H1 (cell line): ENCODE data around the gene DYNC1H1. TPM values are rescaled to one million over a fixed set of nuclear protein-coding genes. Genes with fewer than 3 reads are reported as not detected.

ENCODE experiments used
- CTCF ChIA-PET: fragments of 300-600 bp; sonication (Branson Sonifier 250); formaldehyde crosslinking; loops from one replicate; lab custom pipeline; 2021; ENCODE audit not compliant: partially characterized antibody; lab: Charles Lee
- POLR2A ChIA-PET: fragments of 300-600 bp; sonication (Branson Sonifier 250); formaldehyde crosslinking; loops from one replicate; lab custom pipeline; 2021; ENCODE audit warnings: inconsistent platforms; ENCODE audit not compliant: partially characterized antibody; lab: Charles Lee
- DNase-seq, 2 experiments: peaks; one replicate each; pipeline versions ENCODE4 v3.0.0 to v3.0.0-alpha.2; 2010 to 2022; ENCODE audit warnings: low spot score in 2 of 2, low read depth in 1 of 2, mixed read lengths in 1 of 2
- FAIRE-seq: peaks from 2 replicates; lab custom pipeline; 2011; peaks lifted over from hg19 to GRCh38; lab: Jason Lieb, UNC
- H2AFZ ChIP-seq: 2 replicates; pipeline ENCODE4 v1.8.1; 2012; ENCODE audit warnings: low read length, inconsistent platforms
- H2AK5ac ChIP-seq: 2 replicates; pipeline ENCODE4 v1.6.1; 2013; ENCODE audit warnings: low read depth, low read length
- H2BK120ac ChIP-seq: replicated peaks from 2 replicates; pipeline ENCODE3; 2013; ENCODE audit warnings: low read depth, low read length, inconsistent platforms
- H2BK12ac ChIP-seq: 2 replicates; pipeline ENCODE4 v1.6.1; 2013; ENCODE audit warnings: low read depth, low read length
- H2BK15ac ChIP-seq: 2 replicates; pipeline ENCODE4 v1.6.1; 2013; ENCODE audit warnings: low read length
- H2BK20ac ChIP-seq: 2 replicates; pipeline ENCODE4 v1.6.1; 2013; ENCODE audit warnings: low read length
- H2BK5ac ChIP-seq: 2 replicates; pipeline ENCODE4 v1.6.1; 2013; ENCODE audit warnings: low read depth, low read length
- H3K14ac ChIP-seq: 2 replicates; pipeline ENCODE4 v1.6.1; 2013; ENCODE audit warnings: inconsistent platforms; ENCODE audit not compliant: insufficient read length
- H3K18ac ChIP-seq: 2 replicates; pipeline ENCODE4 v1.6.1; 2013; ENCODE audit warnings: low read length; ENCODE audit errors: extremely low read depth
- H3K23ac ChIP-seq: 2 replicates; pipeline ENCODE4 v1.6.1; 2013; ENCODE audit warnings: inconsistent platforms; ENCODE audit not compliant: insufficient read length
- H3K23me2 ChIP-seq: 2 replicates; pipeline ENCODE4 v1.6.1; 2013; ENCODE audit warnings: low read depth, low read length
- H3K27ac ChIP-seq: 2 replicates; pipeline ENCODE4 v1.6.1; 2011; ENCODE audit warnings: low read depth, low read length, inconsistent platforms
- H3K27me3 ChIP-seq, 4 experiments: replicated peaks in 1 of 4; 1 replicate in 1 of 4; 2 replicates in 3 of 4; pipeline versions ENCODE4 v1.6.1 to v1.8.1; 2011 to 2013; ENCODE audit warnings: low read length in 3 of 4, mild to moderate bottlenecking in 3 of 4, inconsistent platforms in 2 of 4, mixed read lengths in 2 of 4, moderate library complexity in 1 of 4; ENCODE audit not compliant: control insufficient read depth in 3 of 4, insufficient read depth in 3 of 4; ENCODE audit errors: extremely low read depth in 1 of 4
- H3K36me3 ChIP-seq, 4 experiments: 2 replicates each; pipeline versions ENCODE4 v1.6.1 to v1.8.1; 2011 to 2013; ENCODE audit warnings: mild to moderate bottlenecking in 4 of 4, low read length in 3 of 4, moderate library complexity in 2 of 4, control low read depth in 1 of 4, inconsistent platforms in 1 of 4; ENCODE audit not compliant: insufficient read depth in 4 of 4, control insufficient read depth in 2 of 4
- H3K4ac ChIP-seq: replicated peaks from 2 replicates; pipeline ENCODE3; 2013; ENCODE audit warnings: low read length, low read depth, mixed read lengths, inconsistent platforms; ENCODE audit not compliant: insufficient read length
- H3K4me1 ChIP-seq, 4 experiments: replicated peaks in 1 of 4; 1 replicate in 1 of 4; 2 replicates in 3 of 4; pipeline versions ENCODE4 v1.6.1 to v1.8.1; 2011 to 2013; ENCODE audit warnings: low read length in 3 of 4, inconsistent platforms in 2 of 4, mixed read lengths in 1 of 4; ENCODE audit not compliant: insufficient read depth in 4 of 4, control insufficient read depth in 3 of 4
- H3K4me2 ChIP-seq, 2 experiments: 2 replicates each; pipeline versions ENCODE4 v1.6.1 to v1.8.1; 2011 to 2013; ENCODE audit warnings: low read depth in 2 of 2, low read length in 2 of 2, control low read depth in 1 of 2, inconsistent platforms in 1 of 2, mild to moderate bottlenecking in 1 of 2; ENCODE audit not compliant: insufficient read depth in 1 of 2
- H3K4me3 ChIP-seq, 4 experiments: fragments of 200-600, 300-600 bp in 1 of 4; sonication (generic), shearing (Covaris generic), sonication (Bioruptor Twin) in 1 of 4; 2 replicates each; pipeline versions ENCODE4 v1.5.1 to v1.8.1; 2011 to 2016; ENCODE audit warnings: low read length in 4 of 4, low read depth in 3 of 4, control low read depth in 2 of 4, inconsistent platforms in 2 of 4, mild to moderate bottlenecking in 2 of 4, mixed read lengths in 1 of 4, moderate library complexity in 1 of 4; ENCODE audit not compliant: insufficient read depth in 2 of 4; ENCODE audit errors: extremely low read depth in 1 of 4
- H3K56ac ChIP-seq: replicated peaks from 2 replicates; pipeline ENCODE3; 2013; ENCODE audit warnings: low read depth, mild to moderate bottlenecking, mixed read lengths, low read length, inconsistent platforms; ENCODE audit not compliant: insufficient read length
- H3K79me1 ChIP-seq: 2 replicates; pipeline ENCODE4 v1.6.1; 2013; ENCODE audit warnings: low read depth, low read length, control low read depth
- H3K79me2 ChIP-seq, 2 experiments: 2 replicates each; pipeline versions ENCODE4 v1.6.1 to v1.8.1; 2012 to 2013; ENCODE audit warnings: low read length in 2 of 2, mild to moderate bottlenecking in 2 of 2, inconsistent platforms in 1 of 2; ENCODE audit not compliant: insufficient read depth in 2 of 2, control insufficient read depth in 1 of 2
- H3K9ac ChIP-seq, 4 experiments: replicated peaks in 1 of 4; 1 replicate in 1 of 4; 2 replicates in 3 of 4; pipeline versions ENCODE4 v1.6.1 to v1.8.1; 2011 to 2013; ENCODE audit warnings: low read depth in 3 of 4, low read length in 3 of 4, control low read depth in 2 of 4, mild to moderate bottlenecking in 2 of 4, moderate library complexity in 2 of 4, inconsistent platforms in 1 of 4; ENCODE audit errors: extremely low read depth in 1 of 4
- H3K9me3 ChIP-seq, 2 experiments: 2 replicates each; pipeline versions ENCODE4 v1.6.1 to v1.8.1; 2012 to 2013; ENCODE audit warnings: mild to moderate bottlenecking in 2 of 2, moderate library complexity in 2 of 2, control low read depth in 1 of 2, inconsistent platforms in 1 of 2, low read depth in 1 of 2, low read length in 1 of 2, mixed read lengths in 1 of 2; ENCODE audit not compliant: insufficient read depth in 2 of 2
- H4K20me1 ChIP-seq, 2 experiments: replicated peaks in 1 of 2; 2 replicates each; pipeline versions ENCODE3 to v1.8.1; 2011 to 2013; ENCODE audit warnings: inconsistent platforms in 2 of 2, low read length in 2 of 2, mild to moderate bottlenecking in 1 of 2; ENCODE audit not compliant: insufficient read depth in 2 of 2, control insufficient read depth in 1 of 2
- H4K5ac ChIP-seq: 2 replicates; pipeline ENCODE4 v1.6.1; 2013; ENCODE audit warnings: low read length, low read depth, mixed read lengths, inconsistent platforms; ENCODE audit not compliant: insufficient read length
- H4K8ac ChIP-seq: 2 replicates; pipeline ENCODE4 v1.8.0; 2013; ENCODE audit warnings: mild to moderate bottlenecking, moderate library complexity, low read length, inconsistent platforms; ENCODE audit not compliant: insufficient read depth; ENCODE audit errors: extremely low read depth
- H4K91ac ChIP-seq: replicated peaks from 2 replicates; pipeline ENCODE3; 2013; ENCODE audit warnings: low read length, mixed read lengths, inconsistent platforms; ENCODE audit not compliant: insufficient read length
- KDM1A ChIP-seq: fragments of 200-600, 300-600 bp; sonication (generic); IDR thresholded peaks from 2 replicates; pipeline ENCODE4 v1.7.1; 2016; ENCODE audit warnings: mild to moderate bottlenecking, low read length, borderline replicate concordance
- KDM5A ChIP-seq: fragments of 200-600 bp; IDR thresholded peaks from 2 replicates; pipeline ENCODE4 v1.7.1; 2012; ENCODE audit warnings: mild to moderate bottlenecking, low read length, inconsistent platforms, mixed read lengths
- WGBS, 2 experiments: shearing (Covaris generic) in 1 of 2; methylation state at CpG; one replicate each; pipeline versions ENCODE4 v1.1.6 to v1.1.7; 2013 to 2015; ENCODE audit warnings: low lambda C conversion rate in 2 of 2, mixed read lengths in 2 of 2, inconsistent platforms in 1 of 2, low coverage in 1 of 2, missing lambda C conversion rate in 1 of 2; ENCODE audit not compliant: insufficient replicate concordance in 2 of 2, insufficient coverage in 1 of 2, insufficient read length in 1 of 2; ENCODE audit errors: extremely low coverage in 1 of 2, missing lambda C conversion rate in 1 of 2; 5-methylcytosine and 5-hydroxymethylcytosine counted together
- polyA plus RNA-seq, 7 experiments: library from polyadenylated mRNA; depleted of rRNA in 3 of 7; stranded (reverse) in 5 of 7; unstranded in 2 of 7; fragments of >200 nt in 5 of 7; fragments of 200-250 nt in 2 of 7; gene quantifications; 1 replicate in 5 of 7; 2 replicates in 1 of 7; 4 replicates in 1 of 7; pipeline versions ENCODE4 v1.2.1 to v1.2.3, GENCODE V29; 2011 to 2013; ENCODE audit warnings: missing spikeins in 2 of 7, mixed read lengths in 2 of 7
- total RNA-seq: library from RNA; stranded (reverse); fragmentation: NEBNext Ultra II Directional; extraction: Animal tissue kit (Norgen Biotek cat#: 25700); gene quantifications from 2 replicates; pipeline ENCODE4 v1.2.1, GENCODE V29; 2021

Gene DYNC1H1
- total and polyA plus RNA-seq, 2 of the 8 experiments (the other 6 are each of a cell fraction or from before 2014, with no cell fraction given): 238 to 387 TPM

DNA sequence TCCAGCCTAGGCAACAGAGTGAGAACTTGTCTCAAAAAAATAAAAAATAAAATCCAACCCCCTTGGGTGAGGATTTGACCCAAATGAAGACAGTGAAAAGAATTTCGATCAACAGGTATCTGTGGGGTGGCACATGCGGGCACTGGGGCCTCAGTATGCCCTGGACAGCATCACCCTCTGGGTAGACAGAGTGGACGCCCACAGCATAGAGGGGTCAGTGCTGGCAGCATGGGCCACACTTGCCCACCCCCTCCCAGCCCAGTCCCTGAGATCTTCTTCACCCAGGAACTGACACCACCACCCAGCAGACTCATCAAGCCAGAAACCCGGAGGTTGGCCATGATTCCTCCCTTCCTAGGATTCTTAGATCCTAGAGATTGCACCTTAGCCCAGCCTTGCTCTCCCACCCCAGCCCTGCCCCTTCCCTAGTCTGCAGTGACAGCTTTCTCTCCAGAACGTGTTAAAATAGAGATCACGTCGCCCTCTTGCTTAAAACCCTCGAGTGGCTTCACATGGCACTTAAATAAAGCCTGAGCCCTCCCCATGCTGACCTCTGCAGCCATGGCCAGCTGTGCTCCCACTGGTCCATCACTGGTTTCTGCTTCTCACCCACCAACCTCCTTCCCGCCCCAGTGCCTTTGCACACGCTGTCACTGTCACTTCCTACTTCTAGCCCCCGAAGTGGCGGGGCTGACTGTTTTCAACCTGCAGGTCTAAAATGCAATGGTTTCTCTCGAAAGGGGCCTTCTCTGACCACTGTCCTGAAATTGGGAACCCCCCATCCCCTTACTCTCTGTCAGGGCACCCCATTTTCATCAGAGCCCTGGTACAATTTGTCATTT lies 26.2 kb upstream of the DYNC1H1 start:
- Histone ChIP-seq H3K23me2 (no peaks in the 10 kb centered on the region), H3K79me2 (no peaks in the 10 kb centered on the region), H2BK12ac (no peak overlapping the region), H3K36me3 (no peaks in the 10 kb centered on the region), H3K4ac (no peak overlapping the region), H2AFZ (no peak overlapping the region), H3K4me1 (no peaks in the 10 kb centered on the region), H3K27me3 (peaks cover 6 to 38% (median 20%) of the 10 kb centered on the region in 4 experiments), H3K9ac (no peak overlapping the region), H2BK20ac (no peak overlapping the region), H2BK15ac (no peak overlapping the region), H2BK120ac (no peak overlapping the region), H3K18ac (no peak overlapping the region), H2BK5ac (no peak overlapping the region), H4K5ac (no peak overlapping the region), H3K56ac (no peak overlapping the region), H3K27ac (no peak overlapping the region), H3K4me2 (no peak overlapping the region), H3K23ac (no peak overlapping the region), H3K9me3 (no peaks in the 10 kb centered on the region), H4K91ac (no peak overlapping the region), H3K4me3 (no peak overlapping the region), H2AK5ac (no peak overlapping the region), H3K79me1 (no peaks in the 10 kb centered on the region; the same call in 1 of the 2 replicates), H4K8ac (no peak overlapping the region), H3K14ac (no peak overlapping the region), H4K20me1 (peaks cover 0 to 4% of the 10 kb centered on the region in 2 experiments)
- TF ChIP-seq KDM5A: no peak
- peak; percentile 57; the same call in 1 of the 2 replicates for TF ChIP-seq KDM1A
- POLR2A ChIA-PET: interaction anchor here (0.9 to 1.2 kb wide), 2 partner anchors 9 to 21 kb away, joined by 3 read pairs; no protein-coding TSS in a partner anchor
- FAIRE-seq: no peak
- no peak for DNase-seq
- CTCF ChIA-PET: no interaction called here
- 61% methylated on average over 12 of the region's 13 CpGs; no CpG with 5 or more reads in 1 of the 2 experiments for WGBS, 2 experiments
